Astrocyte (in vitro differentiated cells and primary cell): ENCODE data around the gene SLC25A25.

ENCODE experiments used
- CTCF ChIP-seq: IDR thresholded peaks from 2 replicates; pipeline ENCODE4 v1.5.1; 2011; ENCODE audit warnings: low read depth, mild to moderate bottlenecking, inconsistent platforms, low read length, moderate library complexity; ENCODE audit not compliant: insufficient read depth
- EZH2 ChIP-seq: IDR thresholded peaks from 2 replicates; pipeline ENCODE4 v1.6.1; 2012; ENCODE audit warnings: mild to moderate bottlenecking, low read length, inconsistent platforms; ENCODE audit not compliant: insufficient read depth

GRCh38 chr9:128073253-128073886, 5.3 kb downstream of the SLC25A25 start:
- TF ChIP-seq EZH2 (no peak), CTCF (no peak)
